T-helper 2 cell treated with Interferon-gamma antibody and Interleukin-4, amounts not matched to agents 100 ng/mL and 5 ng/mL, for 36 hours (primary cell): Measurements from ENCODE around the gene S100A2. TPM values are rescaled to one million over a fixed set of nuclear protein-coding genes. Genes with fewer than 3 reads are reported as not detected.
"Not testable (repeated sequence)": the region's sequence is repeated elsewhere in the genome, so short reads cannot be mapped to it uniquely, and the experiment has no call there.

Experiments used
- intact Hi-C: fragments of 100-400 bp; cut with micrococcal nuclease; formaldehyde crosslinking; loops from one replicate; pipeline ENCODE4 v1.15.1; 2023
- total RNA-seq: library from RNA; stranded (reverse); gene quantifications from 2 replicates; pipeline ENCODE4 v1.2.3, GENCODE V29; 2022

S100A2 gene
- total RNA-seq, 1 donor from 2014 or later, result 0.73 TPM

GRCh38 chr1:153535242-153536011, 30.2 kb downstream of the S100A2 start, which contains the start of gene S100A6:
TSS of gene S100A6 (minus strand) at chr1:153535991. CDS start at chr1:153535339, 652 bp downstream.
- intact Hi-C loops, result loop anchor here (1.0 to 10.0 kb wide), 4 partner anchors 10 to 429 kb away; partner anchors contain the start of genes CREB3L4, INTS3, S100A4 and SLC39A1

GRCh38 chr1:153534925-153535241, 30.8 kb downstream of the S100A2 start:
- intact Hi-C loops, result loop anchor here (1.0 to 10.0 kb wide), 3 partner anchors 98 to 430 kb away; partner anchors contain the start of genes CREB3L4, INTS3 and SLC39A1

- intact Hi-C loops, result loop anchor here (10.0 kb wide), 2 partner anchors 190 to 430 kb away; partner anchors contain the start of genes CREB3L4, INTS3 and SLC39A1
Measured at GRCh38 chr1:153534226-153534924, 31.3 kb downstream of the S100A2 start.

GRCh38 chr1:153533689-153534201, 31.9 kb downstream of the S100A2 start:
- intact Hi-C loops, result loop anchor here (1.0 to 10.0 kb wide), 4 partner anchors 35 to 431 kb away; partner anchors contain the start of genes CREB3L4, INTS3 and SLC39A1

- intact Hi-C loops, result loop anchor here (1.0 to 10.0 kb wide), 4 partner anchors 35 to 432 kb away; partner anchors contain the start of genes CREB3L4, INTS3 and SLC39A1
Measured at GRCh38 chr1:153532769-153533599, 32.7 kb downstream of the S100A2 start.

- intact Hi-C loops, result loop anchor here (10.0 kb wide), 2 partner anchors 193 to 433 kb away; partner anchors contain the start of genes CREB3L4, INTS3 and SLC39A1
Measured at GRCh38 chr1:153532181-153532580, 33.5 kb downstream of the S100A2 start.

- intact Hi-C loops, result loop anchor here (10.0 kb wide), 2 partner anchors 193 to 433 kb away; partner anchors contain the start of genes CREB3L4, INTS3 and SLC39A1
Measured at GRCh38 chr1:153531638-153532037, 34.0 kb downstream of the S100A2 start.

GRCh38 chr1:153527683-153528040, 38.0 kb downstream of the S100A2 start:
- intact Hi-C loops, result no loop called here

- intact Hi-C loops, result no loop called here
Measured at GRCh38 chr1:153527023-153527682, 38.5 kb downstream of the S100A2 start.

GRCh38 chr1:153526132-153526543, 39.5 kb downstream of the S100A2 start:
- intact Hi-C loops, result no loop called here

GRCh38 chr1:153525088-153525728, 40.4 kb downstream of the S100A2 start:
- intact Hi-C loops, result no loop called here

- intact Hi-C loops, result not testable (repeated sequence)
Measured at GRCh38 chr1:153522353-153523048, 43.1 kb downstream of the S100A2 start.

GRCh38 chr1:153521808-153522207, 43.8 kb downstream of the S100A2 start:
- intact Hi-C loops, result not testable (repeated sequence)

GRCh38 chr1:153520818-153521476, 44.7 kb downstream of the S100A2 start:
- intact Hi-C loops, result no loop called here

- intact Hi-C loops, result not testable (repeated sequence)
Measured at GRCh38 chr1:153520137-153520691, 45.4 kb downstream of the S100A2 start.

GRCh38 chr1:153519242-153519641, 46.4 kb downstream of the S100A2 start:
- intact Hi-C loops, result no loop called here

- intact Hi-C loops, result no loop called here
Measured at GRCh38 chr1:153515504-153516394, 49.9 kb downstream of the S100A2 start.
